T-helper 22 cell (primary cell): Measurements from ENCODE around the gene PFDN6.

Source experiments
- DNase-seq: peaks from one replicate; pipeline ENCODE4 v3.0.0-alpha.2; 2020; ENCODE audit warnings: low read depth

The PFDN6 gene

GRCh38 chr6:33295621-33296369 lies 6.4 kb downstream of the PFDN6 start:
- DNase-seq: no peak

GRCh38 chr6:33296797-33297405 lies 7.5 kb downstream of the PFDN6 start:
- DNase-seq: no peak

GRCh38 chr6:33297406-33297955 lies 8.1 kb downstream of the PFDN6 start:
- no peak for DNase-seq

- DNase-seq: peak; percentile 61
These were observed 8.8 kb downstream of the PFDN6 start for GRCh38 chr6:33297956-33298772.

- DNase-seq: peak; percentile 56
These were observed 9.4 kb downstream of the PFDN6 start, which contains the start of gene RGL2 for GRCh38 chr6:33298773-33299236. Gene RGL2, minus strand, starts transcription at chr6:33298942. Its CDS starts 332 bp downstream, at chr6:33298610.

- DNase-seq: peak; percentile 90
These were observed 10.0 kb downstream of the PFDN6 start for GRCh38 chr6:33299237-33299944.

- DNase-seq: no peak
These were observed 12.5 kb downstream of the PFDN6 start for GRCh38 chr6:33301877-33302276.

GRCh38 chr6:33304216-33304615 lies 14.8 kb downstream of the PFDN6 start:
- DNase-seq: no peak

- no peak for DNase-seq
These were observed 15.7 kb downstream of the PFDN6 start for GRCh38 chr6:33305052-33305451.

- DNase-seq: no peak
These were observed 17.0 kb downstream of the PFDN6 start for GRCh38 chr6:33306356-33306755.

GRCh38 chr6:33312361-33313104 lies 23.1 kb downstream of the PFDN6 start:
- peak; percentile 89 for DNase-seq

GRCh38 chr6:33313105-33313708 lies 23.8 kb downstream of the PFDN6 start:
- no peak for DNase-seq

- DNase-seq: peak; percentile 82
These were observed 24.5 kb downstream of the PFDN6 start, which contains the start of gene TAPBP for GRCh38 chr6:33313709-33314514. Gene TAPBP, minus strand, starts transcription at chr6:33314078. Its CDS starts 37 bp downstream, at chr6:33314041.

GRCh38 chr6:33314515-33314942 lies 25.1 kb downstream of the PFDN6 start:
- DNase-seq: peak; percentile 78

- no peak for DNase-seq
These were observed 25.8 kb downstream of the PFDN6 start for GRCh38 chr6:33314943-33315792.

- no peak for DNase-seq
These were observed 26.6 kb downstream of the PFDN6 start for GRCh38 chr6:33315793-33316602.

- DNase-seq: no peak
These were observed 27.4 kb downstream of the PFDN6 start for GRCh38 chr6:33316603-33317418.
